A172 (cell line): Measurements from ENCODE around the gene ST6GAL2. TPM values are rescaled to one million over a fixed set of nuclear protein-coding genes. Genes with fewer than 3 reads are reported as not detected.

ENCODE experiments used
- DNase-seq: peaks from one replicate; pipeline ENCODE4 v3.0.0-alpha.2; 2015; ENCODE audit warnings: low spot score
- total RNA-seq: library from RNA; depleted of rRNA; stranded (reverse); fragments of >200 nt; shearing (Covaris generic); gene quantifications from 2 replicates; pipeline ENCODE4 v1.2.3, GENCODE V29; 2014

Gene ST6GAL2
- total RNA-seq, 1 experiment from 2014 or later: not detected

- no peak for DNase-seq
Measured at GRCh38 chr2:106827158-106827557, 58.8 kb downstream of the ST6GAL2 start.

- DNase-seq: no peak
Measured at GRCh38 chr2:106825161-106825560, 60.8 kb downstream of the ST6GAL2 start.

GRCh38 chr2:106816974-106817373 is 69.0 kb downstream of the ST6GAL2 start:
- no peak for DNase-seq

GRCh38 chr2:106812841-106813240 is 73.1 kb downstream of the ST6GAL2 start:
- DNase-seq: no peak

GRCh38 chr2:106812383-106812782 is 73.6 kb downstream of the ST6GAL2 start:
- DNase-seq: no peak

- no peak for DNase-seq
Measured at GRCh38 chr2:106805716-106806115, 80.3 kb downstream of the ST6GAL2 start.

GRCh38 chr2:106804161-106804560 is 81.8 kb downstream of the ST6GAL2 start:
- DNase-seq: no peak

GRCh38 chr2:106800976-106801655 is 84.9 kb downstream of the ST6GAL2 start:
- DNase-seq: no peak

- DNase-seq: no peak
Measured at GRCh38 chr2:106800180-106800579, 85.8 kb downstream of the ST6GAL2 start.

GRCh38 chr2:106798826-106799552 is 87.0 kb downstream of the ST6GAL2 start:
- DNase-seq: no peak

- DNase-seq: no peak
Measured at GRCh38 chr2:106797494-106797893, 88.5 kb downstream of the ST6GAL2 start.

- DNase-seq: no peak
Measured at GRCh38 chr2:106792671-106793070, 93.3 kb downstream of the ST6GAL2 start.

GRCh38 chr2:106789185-106789584 is 96.8 kb downstream of the ST6GAL2 start:
- no peak for DNase-seq

GRCh38 chr2:106782681-106783080 is 103.3 kb downstream of the ST6GAL2 start:
- no peak for DNase-seq

GRCh38 chr2:106781196-106781595 is 104.8 kb downstream of the ST6GAL2 start:
- no peak for DNase-seq

GRCh38 chr2:106771811-106772210 is 114.2 kb downstream of the ST6GAL2 start:
- DNase-seq: no peak

- no peak for DNase-seq
Measured at GRCh38 chr2:106770986-106771385, 115.0 kb downstream of the ST6GAL2 start.

GRCh38 chr2:106764614-106765013 is 121.4 kb downstream of the ST6GAL2 start:
- no peak for DNase-seq

- no peak for DNase-seq
Measured at GRCh38 chr2:106759966-106760365, 126.0 kb downstream of the ST6GAL2 start.

- DNase-seq: no peak
Measured at GRCh38 chr2:106758901-106759497, 127.0 kb downstream of the ST6GAL2 start.
